D341Med (cell line): ENCODE measurements around the gene NAIF1.
"Not testable (repeated sequence)": the region's sequence is repeated elsewhere in the genome, so short reads cannot be mapped to it uniquely, and the experiment has no call there.

ENCODE experiments used
- DNase-seq: peaks from one replicate; pipeline ENCODE4 v3.0.0; 2012; ENCODE audit warnings: low spot score

Gene NAIF1

DNA sequence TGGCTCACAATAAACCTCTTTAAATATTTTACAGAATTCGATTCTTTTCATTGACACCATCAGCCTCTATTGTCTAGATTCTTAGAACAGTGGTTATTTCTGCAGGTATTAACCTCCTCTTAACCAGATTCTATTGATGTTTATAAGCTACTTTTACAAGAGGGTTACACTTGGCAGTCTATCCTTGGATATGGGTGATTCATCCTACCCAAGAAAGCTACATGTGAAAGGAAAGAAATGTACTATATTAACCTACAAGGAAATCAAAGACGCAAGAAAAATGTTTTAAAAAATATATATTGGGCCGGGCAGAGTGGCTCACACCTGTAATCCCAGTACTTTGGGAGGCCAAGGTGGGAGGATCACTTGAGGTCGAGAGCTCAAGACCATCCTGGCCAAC, 17.6 kb upstream of the NAIF1 start:
- no peak for DNase-seq

DNA sequence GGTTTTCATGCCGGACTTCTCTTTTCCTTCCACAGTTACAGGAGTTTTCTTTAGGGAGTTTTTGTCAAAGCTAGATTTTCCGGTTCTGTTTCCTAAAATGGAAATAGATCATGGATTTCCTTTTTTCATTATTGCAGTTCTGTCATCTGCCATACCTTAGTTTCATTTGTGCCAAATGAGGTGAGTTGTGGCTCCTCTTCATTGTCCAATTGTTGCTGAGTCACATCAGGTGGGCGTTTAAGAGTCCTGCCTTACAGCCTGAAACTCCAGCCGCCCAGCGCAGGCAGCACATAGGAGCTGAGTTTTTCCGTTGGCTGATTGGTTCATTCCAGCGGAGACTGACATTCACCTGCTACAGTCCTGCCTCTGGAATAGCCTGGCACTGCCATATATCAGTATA, 15.0 kb upstream of the NAIF1 start:
- DNase-seq = no peak

DNA sequence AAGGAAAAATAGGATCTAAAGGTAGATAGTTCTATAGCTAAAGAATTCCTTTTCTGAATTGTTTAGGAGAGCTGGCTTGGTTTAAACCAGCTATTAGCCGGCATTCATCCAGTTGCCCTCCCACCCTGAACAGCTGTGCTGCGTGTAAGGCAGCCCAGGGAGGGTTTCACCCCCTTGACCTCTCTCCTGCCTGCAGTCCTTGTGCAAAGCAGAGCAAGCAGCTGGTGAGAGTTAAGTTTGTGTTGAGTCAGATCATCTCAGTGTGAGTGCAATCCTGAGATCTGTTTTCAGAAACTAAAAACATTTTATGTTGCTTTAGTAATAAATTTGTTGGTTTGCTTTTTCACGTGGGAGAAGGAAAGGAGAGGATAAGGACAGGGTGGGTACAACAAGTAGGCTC, 13.9 kb upstream of the NAIF1 start:
- DNase-seq = no peak

DNA sequence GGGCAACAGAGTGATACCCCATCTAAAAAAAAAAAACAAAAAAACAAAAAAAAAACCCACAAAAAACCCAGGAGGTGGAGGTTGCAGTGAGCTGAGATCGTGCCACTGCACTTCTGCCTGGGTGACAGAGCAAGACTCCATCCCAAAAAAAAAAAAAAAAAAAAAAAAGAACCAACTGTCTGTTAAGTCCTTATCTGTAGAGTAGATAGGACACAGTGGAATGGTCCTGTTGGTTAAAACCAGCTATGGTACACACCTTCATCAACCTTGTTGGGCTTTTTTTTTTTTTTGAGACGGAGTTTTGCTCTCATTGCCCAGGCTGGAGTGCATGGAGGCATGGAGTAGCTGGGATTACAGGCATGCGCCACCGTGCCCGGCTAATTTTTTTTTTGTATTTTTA, 13.1 kb upstream of the NAIF1 start:
- DNase-seq = no peak

DNA sequence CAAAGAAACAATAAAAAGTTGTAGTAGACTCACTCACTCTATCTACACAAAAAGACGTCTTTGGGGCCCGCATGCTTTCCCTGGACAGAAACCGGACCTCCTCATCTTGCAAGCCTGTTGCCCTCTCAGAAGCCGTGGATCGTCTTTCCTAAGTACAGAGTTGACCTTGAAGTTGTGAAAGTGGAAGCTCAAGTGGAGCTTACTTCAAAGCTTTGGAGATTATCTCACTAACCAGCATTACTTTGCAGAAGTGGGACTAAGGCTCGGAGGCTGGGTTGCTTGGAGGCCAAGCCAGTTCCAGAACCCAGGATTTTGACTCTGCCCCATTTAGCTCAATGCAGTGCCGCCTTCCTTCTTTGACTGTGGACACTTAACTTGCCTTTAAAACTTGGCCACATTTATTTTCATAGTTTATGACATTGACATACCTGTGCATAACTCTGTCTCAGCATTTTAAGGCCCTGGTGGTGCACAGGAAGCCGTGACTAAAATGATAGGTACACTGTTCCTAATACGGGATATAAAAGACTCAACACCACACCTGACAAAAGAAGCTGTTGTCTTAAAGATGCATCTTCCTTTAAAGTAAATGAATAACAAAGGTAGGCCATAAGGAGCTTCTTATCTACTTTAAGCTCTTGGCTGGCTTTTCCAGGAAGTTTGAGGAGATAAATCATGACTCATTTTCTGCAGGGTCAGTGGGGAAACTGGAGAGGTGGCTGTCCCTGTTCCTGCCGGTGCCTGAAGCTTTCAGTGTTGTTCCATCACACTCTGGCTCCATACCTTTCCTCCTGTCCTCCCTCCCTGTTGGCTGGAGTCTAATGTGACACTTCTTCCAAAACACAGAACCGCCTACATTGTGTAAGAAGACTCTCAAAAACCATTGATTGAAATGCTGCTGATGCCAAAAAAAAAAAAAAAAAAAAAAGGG, 11.6 kb upstream of the NAIF1 start:
- no peak for DNase-seq

DNA sequence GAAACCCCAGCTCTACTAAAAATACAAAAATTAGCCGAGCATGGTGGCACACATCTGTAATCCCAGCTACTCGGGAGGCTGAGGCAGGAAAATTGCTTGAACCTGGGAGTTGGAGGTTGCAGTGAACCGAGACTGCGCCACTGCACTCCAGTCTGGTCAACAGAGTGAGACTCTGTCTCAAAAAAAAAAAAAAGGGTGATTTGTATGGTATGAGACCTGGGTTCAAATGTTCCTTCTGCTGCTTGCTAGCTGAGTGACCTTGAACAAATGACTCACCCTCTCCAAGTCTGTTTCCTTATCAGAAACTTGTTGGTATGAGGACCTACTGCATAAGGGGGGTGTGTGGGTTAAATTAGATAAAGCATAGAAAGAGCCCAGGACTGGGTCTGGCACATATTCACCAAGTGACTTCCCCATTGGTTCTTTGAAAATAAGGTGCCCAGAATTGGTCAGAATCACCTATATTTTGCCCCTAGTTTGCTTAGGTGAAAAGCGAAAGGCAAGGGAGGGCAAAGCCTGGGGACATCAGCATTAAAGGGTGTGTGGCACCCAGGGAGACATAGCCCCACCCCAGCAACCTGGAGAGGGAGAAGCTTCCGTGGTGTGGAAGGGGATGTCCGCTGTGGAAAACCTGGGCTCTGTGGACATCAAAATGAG, 10.9 kb upstream of the NAIF1 start:
- no peak for DNase-seq

DNA sequence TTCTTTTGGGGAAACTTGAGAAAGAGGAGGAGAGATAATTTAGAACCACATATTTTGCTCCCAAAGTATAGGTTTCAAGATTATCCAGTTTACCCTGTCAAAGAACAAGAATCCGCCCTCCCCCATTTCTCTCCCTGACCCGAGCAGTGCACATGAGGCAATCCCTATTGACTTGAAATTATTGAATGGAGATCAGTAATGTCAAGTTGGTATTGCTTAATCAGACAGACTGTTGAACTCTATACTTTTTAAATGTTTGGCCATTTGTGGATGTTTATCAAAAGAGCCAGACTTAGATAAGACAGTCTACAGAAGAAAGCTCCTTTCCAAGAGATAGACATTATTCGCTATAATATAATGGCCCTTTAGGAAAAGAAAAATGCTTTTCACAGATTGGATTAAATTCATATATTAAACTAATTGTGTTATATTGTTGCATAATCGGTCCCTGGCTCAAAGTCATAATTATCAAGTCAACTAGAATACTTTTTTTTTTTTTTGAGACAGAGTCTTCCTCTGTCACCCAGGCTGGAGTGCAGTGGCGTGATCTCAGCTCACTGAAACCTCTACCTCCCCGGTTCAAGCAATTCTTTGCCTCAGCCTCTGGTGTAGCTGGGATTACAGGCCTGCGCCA, 6.2 kb upstream of the NAIF1 start:
- no peak for DNase-seq

DNA sequence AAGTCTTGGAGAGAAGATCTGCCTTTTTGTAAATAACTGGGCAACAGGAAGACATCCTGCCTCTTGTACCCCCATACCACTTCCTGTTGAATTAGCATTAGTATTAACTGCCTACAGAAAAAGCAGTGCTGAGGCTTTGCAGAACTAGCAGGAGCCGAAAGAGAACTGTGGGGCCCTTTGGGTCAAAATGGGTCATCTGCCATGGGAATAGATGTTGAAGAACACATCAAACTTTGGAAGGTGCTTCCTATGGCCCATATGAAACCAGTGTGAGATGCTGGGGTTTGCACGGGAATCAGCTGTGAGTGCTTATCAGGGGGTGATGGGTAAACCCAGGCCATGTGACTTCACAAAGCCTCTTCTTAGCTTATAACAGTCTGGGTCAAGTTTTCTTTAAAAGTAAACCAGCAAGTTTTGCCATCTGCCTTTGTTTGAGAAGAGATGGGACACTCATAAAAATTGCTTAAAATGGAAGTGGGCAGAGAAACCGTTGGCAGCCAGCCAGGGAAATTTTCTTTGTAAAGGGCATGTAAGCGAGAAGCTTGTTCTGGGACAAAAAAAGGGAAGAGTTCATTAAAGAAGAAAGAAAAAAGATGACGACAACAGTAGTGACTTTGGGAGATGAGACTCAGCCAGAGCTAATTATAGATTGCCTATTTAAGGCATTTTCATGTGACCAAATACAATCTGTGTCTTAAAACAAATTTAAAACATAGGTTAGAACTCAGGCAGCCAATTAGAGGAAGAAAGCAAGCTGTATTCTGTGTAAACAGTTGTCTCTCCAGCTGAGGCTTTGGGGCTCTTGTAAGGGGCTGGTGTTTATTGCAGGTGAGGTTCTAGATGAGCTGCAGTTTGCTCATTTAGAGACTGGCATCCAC, 5.3 kb upstream of the NAIF1 start:
- no peak for DNase-seq

DNA sequence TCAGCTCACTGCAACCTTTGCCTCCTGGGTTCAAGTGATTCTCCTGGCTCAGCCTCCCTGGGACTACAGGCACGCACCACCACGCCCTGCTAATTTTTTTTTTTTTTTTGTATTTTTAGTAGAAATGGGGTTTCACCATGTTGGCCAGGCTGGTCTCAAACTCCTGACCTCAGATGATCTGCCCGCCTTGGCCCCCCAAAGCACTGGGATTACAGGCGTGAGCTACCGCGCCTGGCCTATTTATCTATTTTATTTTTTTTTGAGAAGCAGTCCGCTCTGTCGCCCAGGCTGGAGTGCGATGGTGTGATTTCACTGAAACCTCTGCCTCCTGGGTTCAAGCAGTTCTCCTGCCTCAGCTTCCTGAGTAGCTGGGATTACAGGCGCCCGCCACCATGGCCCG, 4.4 kb upstream of the NAIF1 start:
- not testable (repeated sequence) for DNase-seq

DNA sequence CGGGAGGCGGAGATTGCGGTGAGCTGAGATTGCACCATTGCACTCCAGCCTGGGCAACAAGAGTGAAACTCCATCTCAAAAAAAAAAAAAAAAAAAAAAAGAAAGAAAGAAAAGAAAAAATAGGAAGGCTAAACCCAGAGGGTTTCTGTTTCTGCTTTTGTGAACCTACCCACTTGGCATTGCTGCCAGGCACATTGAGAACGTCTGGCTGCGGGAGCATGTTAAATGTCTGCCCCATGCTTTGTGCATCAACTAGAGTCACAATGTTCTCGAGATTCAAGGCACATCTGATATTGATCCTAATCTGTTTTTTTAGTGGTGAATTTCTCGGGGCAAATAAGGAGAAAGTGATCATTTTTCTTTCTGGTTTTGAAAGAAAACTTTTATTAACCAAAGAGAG, 3.8 kb upstream of the NAIF1 start:
- DNase-seq = no peak

DNA sequence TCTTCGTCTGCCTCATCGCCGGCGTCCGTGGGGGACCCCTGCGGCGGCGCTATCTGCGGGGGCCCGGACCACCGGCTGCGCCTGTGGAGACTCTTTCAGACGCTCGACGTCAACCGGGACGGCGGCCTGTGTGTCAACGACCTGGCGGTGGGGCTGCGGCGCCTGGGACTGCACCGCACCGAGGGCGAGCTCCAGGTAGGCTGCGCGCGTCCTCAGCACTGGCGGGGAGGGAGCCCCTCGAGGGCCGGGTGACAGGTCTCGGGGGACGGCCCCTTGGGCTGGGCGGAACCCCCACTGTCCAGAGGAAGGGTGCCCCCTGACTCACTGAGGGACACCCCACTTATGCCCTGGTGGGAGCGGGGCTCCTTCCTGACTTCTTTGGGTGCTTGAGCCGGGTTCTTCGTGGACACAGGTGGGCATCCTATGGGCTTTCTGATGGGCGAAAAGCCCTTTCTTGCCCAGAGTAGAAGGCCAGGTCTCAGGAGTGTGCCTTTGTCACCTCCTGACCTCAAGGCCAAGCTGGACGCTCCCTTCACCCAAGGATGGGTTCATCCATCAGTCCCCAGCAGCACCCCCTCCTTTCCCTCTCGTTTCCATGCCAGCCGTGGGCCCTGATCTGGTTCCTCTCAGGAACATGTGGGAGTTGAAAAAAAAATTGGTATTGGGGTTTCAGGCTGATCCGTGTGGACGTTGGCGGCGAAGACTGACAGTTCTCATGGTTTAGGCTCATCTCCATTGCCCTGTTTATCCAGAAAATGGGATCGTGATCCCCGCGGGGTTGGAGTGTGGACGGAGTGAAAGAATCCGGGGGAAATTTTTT, 1.5 kb upstream of the NAIF1 start:
- DNase-seq = no peak

DNA sequence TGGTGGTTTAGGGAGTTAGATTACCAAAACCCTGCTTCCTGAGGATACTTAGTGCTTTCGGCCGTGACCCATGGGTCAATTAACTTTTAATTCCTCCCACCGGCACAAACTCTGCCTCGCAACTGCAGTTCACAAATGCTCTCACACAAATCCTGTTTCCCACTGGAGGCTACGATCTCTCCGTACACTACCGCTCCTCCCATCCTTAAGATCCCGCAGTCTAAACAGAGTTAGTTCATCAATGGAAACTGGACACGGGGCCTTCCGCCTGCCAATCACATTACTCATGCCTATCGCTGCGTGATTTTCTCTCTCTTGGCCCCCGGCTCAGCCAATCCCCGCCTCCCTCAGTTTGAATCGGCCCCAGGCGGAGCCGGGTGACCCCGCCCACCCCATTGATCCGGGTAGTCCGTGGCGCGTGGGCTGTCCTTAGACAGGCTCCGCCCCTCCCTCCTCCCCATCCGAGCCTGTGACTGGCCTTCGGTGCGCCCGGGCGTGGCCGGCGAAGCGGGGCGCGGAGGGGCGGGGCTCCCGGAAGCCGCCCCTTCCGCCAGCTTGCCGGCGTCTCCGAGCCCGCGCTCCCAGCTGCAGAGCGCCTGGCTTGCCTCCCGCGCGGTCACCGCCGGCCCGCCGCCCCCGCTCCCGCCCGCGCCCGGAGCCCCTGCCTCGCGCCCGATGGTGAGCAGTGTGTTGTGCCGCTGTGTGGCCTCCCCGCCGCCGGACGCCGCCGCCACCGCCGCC, 695 bp upstream of the NAIF1 start, which contains the start of gene SLC25A25:
TSS of gene SLC25A25 (plus strand) at position 588 of the 741 bp plus-strand sequence. CDS start at position 676, 88 bp downstream.
- DNase-seq = peak; percentile 98

DNA sequence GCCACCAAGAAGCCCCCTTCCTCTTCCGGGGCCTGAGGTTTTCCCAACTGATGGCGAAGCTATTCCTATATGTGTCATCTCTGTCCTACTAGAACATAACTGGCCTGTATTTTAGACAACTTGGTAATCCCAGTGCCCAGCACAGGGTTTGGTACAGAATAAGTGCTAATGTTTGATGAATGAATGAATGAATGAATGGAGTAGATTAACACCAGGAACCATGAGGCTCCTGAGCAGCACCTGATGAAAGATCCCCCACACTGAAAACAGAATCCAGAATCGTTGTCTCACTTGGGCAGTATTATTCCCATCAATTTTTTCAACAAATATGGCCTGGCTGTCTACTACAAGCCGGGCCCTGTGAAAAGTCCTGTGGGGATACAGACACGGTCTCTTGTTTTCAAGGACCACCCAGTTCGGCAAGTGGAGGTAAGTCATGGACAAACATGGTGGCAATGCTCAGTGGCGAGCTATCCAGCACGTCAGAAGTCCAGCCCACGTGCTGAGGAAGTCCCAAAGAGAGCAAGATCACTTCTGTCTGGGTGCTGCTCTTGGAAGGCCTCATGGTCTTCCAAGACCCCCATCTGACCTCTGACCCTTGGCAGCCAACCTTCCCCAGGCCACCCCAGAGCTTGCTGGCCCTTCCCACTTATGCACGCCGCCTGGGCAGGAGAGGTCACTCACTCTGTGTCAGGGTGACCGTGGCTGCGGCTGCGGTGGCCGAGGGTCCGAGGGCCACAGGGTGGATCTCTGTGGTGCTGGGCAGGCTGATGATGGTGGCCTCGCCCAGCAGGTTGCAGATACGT, 1.0 kb downstream of the NAIF1 start:
- no peak for DNase-seq

DNA sequence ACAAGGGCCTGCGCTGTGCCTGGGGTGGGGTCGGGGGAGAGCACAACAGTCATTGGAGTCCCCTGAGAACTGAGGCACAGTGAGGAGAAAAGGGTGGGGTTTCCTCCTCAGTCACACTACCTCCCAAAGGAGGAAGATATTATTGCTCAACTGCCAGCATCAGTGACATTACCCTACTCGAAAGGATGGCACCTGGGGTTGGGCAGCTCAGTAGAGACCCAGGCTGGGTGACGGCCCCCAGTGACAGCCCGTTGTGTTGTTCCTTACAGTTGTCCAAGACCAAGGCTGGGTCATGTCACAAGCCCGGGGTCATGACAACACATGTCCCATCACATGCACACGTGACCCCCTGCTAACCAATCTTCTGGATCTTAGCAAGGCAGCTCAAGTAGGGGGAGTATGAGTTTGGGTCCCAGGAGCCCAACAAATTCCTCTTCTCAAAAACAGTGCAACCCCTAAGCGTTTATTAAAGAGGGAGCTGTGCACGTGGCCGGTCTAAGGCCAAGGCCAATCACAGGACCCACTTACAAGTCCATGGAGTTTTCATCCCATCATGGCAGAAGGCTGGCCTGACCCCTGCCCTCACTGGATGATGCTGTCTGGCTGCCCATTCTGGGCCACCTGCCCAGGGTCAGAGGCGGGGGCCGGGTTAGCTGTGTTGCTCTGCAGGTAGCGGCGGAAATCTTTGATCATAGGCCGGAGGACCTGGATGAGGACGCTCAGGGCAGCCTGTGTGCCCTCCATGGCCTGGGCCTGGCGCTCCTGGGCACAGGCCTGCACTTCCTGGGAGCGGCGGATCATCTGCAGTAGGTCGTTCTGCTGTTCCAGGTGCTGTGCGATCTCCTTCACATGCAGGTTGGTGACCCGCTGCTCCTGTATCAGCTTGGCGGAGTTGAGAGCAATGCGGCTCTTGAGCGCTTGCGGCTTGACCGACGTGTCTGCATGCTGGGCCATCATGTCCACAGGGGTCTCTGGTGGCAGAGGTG, 4.0 kb downstream of the NAIF1 start:
- DNase-seq = no peak

DNA sequence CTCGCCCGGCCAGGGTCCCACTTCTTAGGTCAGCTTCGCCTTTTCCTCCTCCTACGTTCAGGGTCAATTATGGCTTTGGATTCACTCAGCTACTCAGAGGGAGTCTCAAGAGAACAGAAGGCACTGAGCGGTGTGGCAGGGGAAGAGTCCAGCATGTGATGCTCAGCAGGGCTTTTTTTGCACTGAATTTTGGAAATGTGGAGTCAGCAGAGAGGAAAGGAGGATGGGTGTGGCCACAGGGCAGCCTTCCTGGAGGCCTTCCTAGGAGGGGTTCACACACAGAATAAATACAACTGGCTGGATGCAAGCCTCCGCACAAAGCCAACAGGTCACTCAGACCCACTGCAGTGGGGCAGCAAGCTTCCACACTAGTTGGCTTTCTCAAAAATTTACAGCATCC, 4.8 kb downstream of the NAIF1 start:
- DNase-seq = no peak

DNA sequence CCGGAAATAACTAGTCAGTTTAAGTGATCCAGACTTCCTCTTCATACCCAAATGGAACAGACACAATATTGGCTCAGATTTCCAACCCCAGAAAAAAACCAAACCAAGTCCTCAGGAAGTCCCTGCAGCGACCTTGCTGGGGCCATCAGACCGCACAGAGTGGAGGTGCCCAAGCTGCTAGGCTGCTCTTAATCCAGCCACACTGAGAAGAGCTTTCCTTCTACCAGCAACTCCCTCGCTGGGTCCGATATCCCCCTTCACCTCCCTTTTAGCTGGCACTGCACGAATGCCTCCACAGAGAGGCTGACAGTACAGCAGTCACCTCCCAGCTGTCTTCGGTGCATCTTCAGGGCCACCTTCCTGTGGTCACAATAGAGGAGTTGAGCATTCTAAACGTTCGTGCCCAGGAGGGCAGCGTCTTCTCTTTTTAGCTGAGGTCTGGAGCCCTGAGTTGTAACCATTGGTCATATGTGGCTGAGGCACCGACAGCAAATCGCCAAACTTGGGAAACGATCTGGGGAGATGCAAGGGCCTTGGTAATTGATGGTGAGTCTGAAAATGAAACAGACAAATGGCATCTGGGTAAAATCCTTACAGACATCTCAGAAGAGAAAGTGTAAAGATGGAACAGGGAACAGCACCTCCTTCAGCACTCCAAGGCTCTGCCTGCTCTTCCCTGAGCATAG, 5.7 kb downstream of the NAIF1 start:
- no peak for DNase-seq

DNA sequence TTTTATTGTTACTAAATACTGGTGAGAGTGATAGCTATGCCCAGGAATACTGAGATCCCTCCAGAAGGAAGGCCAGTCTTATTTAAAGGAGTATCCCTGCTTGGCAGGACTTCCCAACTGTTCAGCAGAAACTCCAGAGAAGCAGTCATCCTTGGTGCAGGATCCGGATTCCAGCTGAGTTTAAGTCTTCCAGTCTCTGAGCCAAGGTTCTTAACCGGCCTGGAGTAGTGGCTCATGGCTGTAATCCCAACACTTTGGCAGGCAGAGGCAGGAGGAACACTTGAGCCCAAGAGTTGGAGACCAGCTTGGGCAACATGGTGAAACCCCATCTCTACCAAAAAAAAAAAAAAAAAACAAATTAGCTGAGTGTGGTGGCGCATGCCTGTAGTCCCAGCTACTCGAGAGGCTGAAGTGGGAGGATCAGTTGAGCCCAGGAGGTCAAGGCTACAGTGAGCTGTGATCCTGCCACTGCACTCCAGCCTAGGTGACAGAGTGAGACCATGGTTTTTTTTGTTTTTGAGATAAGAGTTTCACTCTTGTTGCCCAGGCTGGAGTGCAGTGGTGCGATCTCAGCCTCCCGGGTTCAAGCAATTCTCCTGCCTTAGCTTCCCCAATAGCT, 7.6 kb downstream of the NAIF1 start:
- DNase-seq = no peak
